ENCODE results near the gene CUL3.
"Not testable (repeated sequence)": the region's sequence is repeated elsewhere in the genome, so short reads cannot be mapped to it uniquely, and the experiment has no call there.

The CUL3 gene

DNA sequence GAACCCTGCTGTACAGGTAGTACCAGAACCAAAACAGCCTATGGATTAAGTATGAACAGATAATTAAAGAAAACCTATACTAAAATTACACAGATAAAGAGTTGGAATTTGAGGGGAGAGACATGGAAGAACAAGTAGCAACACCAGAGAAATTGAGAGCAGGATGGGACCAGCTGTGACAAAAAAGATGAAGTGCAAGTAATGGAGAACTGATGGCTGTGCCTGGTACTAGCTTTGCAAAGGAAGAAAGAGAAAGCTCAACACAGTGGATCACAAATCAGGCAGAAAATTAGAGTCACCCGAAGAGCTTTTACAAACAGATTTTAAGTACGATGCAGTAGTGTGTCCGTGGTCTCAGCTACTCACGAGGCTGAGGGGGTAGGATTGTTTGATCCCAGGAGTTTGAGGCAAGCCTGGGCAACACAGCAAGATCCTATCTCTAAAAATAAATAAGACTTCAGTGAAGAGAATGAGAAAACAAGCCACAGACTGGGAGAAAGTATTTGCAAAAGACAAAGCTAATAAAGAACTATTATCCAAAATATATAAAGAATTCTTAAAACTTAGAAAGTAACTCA, 46.5 kb downstream of the CUL3 start:
- DNase-seq (ENCODE audit: low read depth) = no peak

DNA sequence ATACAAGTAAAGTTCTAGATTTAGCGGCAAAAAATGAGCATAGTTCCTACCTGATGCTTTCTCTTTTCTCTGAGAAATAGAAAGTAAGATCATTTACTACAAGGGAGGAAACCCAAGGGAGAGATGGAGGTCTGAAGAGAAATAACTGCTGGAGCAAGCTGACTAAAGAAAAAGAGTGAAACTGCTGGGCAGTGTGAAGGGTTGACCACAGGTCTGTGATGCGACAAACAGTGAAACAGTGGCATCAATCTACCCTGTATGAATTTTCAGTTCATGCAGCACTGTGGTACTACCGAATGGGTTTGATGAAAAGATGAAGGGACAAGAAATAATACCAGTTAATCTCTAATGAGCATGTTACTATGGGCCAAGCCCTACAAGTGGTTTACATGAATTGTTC, 52.2 kb downstream of the CUL3 start:
- DNase-seq (ENCODE audit: low read depth) = no peak

DNA sequence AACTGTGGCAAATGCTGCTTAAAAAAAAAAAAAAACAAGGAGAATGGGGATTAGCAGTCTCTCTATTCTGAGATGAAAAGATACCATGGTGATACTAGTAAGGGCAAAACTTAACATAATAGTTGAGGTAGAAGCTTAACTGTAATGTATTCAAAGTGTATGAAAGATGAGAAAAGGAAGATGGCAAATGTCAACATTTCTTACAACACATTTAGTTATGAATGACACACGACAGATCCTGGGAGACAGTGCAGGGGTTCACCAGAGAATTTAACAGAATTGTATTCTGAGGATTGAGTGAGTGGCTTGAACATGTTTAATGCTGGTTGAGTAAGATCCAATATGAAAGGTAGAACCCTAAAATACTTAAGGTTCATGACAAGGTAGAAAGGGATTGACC, 52.7 kb downstream of the CUL3 start:
- DNase-seq (ENCODE audit: low read depth) = no peak

DNA sequence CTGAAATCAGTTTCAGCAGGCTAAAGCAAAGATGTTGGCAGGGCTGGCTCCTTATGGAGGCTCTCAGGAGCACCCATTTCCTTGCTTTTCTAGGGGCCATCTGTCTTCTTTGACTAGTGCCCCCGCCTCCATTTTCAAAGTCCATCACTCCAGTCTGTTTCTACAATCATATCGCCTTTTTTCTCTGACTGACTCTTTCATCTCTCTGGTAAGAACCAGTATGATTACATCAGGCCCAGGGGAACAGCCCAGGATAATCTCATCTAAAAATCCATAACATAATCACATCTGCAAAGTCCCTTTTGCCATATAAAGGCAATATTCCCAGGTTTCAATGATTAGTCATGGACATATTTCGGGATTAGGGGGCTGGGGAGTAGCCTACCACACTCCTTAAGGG, 57.0 kb downstream of the CUL3 start:
- DNase-seq (ENCODE audit: low read depth) = no peak

DNA sequence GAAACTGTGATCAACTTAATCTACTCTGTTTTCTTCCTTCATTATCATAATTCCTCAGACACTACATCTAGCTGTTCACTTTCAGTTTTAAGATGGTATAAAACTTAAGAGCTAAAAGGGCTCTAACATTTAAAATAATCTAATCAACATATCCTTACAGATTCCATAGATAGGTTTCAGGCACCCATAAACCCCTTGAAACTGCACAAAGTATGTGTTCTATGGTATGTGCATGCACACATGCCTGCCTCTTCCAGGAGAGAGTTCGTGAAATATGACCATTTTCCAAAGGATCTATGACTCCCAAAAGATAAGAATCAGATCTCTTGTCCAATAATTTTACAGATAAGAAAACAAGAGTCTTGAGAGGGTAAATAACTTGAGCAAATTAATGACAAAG, 59.4 kb downstream of the CUL3 start:
- DNase-seq (ENCODE audit: low read depth) = no peak

DNA sequence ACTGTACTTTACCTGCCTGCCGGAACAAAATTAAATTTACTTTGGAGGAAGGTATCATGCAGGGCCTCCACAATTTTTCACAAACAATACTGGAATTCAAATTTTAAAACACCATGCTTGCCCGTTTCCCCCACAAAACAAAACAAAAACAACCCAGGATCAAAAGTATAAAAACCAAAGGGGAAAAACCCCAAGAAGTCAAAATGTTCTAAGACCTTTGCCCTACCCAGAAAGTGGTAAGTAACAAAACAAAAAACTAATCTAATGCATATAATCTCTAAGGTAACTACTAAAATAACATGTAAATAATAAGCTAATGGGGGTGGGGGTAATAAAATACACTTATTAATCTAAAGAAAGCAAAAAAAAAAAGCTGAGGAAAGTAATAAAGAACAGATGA, 60.5 kb downstream of the CUL3 start:
- DNase-seq (ENCODE audit: low read depth) = no peak

DNA sequence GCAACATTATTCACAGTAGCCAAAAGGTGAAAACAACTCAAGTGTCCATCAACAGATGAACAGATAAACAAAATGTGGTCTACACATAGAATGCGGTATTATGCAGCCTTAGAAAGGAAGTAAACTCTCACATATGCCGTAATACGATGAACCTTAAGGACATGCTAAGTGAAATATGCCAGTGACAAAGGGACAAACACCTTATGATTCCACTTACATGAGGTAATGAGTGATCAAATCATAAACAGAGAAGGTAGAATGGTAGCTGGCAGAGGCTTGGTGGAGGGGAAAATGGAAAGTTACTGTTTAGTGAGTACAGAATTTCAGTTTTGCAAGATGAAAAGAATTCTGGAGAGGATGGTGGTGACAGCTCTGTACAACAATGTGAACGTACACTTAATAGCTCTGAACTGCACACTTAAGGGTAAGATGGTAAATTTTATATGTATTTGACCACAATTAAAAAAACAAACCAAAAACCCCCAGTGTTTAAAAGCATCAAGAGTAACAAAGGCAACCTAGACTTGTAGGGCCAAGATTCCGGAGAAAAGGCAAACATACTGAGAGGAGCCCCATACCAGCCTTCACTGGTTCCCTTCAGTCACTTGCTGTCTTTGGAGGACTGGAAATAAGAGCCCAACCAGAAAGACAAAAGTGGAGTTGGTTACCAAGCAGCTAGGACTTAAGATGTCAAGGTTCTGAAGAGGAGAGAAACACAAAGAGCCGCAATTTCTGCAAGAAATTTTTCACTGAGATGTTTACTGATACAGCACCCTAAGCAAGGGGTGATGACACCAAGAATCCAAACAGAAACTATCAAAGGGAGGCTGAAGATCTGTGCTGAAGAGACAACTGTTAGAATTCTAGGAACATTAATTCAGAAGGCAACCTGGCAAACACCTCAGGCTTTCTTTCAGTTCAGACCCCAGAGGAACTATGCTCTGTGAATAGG, 61.3 kb downstream of the CUL3 start:
- DNase-seq (ENCODE audit: low read depth) = no peak

DNA sequence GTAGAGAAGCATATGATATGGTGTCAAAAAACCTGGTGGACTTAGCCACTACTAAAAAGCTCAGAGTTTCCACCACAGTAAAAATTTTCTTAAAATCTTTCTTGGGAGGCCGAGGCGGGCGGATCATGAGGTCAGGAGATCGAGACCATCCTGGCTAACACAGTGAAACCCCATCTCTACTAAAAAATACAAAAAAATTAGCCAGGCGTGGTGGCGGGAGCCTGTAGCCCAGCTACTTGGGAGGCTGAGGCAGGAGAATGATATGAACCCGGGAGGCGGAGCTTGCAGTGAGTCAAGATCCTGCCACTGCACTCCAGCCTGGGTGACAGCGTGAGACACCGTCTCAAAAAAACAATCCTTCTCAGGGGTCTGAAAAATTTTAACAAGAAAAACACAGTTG, 62.7 kb downstream of the CUL3 start:
- not testable (repeated sequence) for DNase-seq (ENCODE audit: low read depth)

DNA sequence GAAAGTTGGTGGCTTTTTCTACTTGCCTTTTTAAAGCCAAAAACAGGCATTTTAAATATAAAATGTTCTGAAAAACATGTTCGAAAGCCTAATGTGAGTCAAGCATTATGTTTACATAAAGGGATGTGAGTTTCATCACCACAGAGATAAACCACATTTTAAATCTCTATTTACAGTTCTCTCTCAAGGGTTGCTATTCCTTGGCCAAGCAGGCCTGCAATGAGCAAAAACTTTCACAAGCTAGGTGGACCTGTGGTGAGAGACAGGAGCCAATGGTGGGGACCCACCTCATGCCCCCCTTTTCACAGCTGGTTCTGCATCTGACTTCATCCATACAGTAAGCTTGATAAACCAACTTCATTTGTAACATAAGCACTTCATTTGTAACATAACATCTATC, 65.1 kb downstream of the CUL3 start:
- peak; percentile 25 for DNase-seq (ENCODE audit: low read depth)

DNA sequence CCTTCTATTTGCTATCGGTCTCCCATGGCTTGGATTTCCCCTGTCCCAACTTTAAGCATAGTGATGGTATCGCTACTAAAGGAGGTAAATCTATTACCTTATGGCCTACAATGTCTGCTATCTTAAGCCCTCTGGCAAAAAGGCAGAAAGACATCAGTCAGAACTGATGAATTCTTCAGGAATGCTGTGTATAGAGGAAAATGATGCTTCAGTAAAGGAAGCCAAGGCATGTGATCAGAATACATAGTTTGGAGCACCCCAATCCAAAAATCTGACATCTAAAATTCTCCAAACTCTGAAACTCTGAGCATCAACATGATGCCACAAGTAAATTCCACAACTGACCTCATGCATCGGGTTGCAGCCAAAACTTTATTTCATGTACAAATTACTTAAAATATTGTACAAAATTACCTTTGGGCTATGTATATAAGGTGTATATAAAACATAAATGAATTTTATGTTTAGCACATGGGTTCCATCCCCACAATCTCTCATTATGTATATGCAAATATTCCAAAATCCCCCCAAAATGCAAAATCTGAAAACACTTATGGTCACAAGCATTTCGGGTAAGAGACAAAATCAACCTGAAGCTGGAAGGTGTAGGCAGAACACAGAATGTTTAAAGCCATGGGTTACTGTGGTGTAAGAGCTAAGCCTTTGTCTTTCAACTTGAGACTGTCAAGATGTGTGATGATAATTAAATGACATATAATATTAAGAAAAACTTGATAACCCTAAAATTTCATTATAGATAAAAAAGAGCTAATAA, 66.2 kb downstream of the CUL3 start:
- DNase-seq (ENCODE audit: low read depth) = peak; percentile 27

DNA sequence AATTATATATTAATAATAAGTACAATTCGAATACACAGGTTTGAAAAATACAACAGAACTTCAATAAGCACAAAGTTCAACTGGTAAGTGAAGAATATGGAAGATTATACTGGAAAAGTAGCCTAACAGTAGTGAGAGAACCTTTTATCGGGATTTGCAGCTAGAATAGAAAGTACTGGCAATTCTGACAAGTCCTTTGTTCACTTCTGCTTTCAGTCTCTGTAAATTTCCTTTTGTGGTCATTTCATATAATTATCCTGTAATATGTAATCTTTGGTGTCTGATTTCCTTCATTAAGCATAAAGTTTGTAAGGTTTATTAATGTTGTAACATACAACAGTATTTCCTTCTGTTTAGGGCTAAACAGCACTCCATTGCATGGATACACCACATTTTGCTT, 67.2 kb downstream of the CUL3 start:
- no peak for DNase-seq (ENCODE audit: low read depth)

DNA sequence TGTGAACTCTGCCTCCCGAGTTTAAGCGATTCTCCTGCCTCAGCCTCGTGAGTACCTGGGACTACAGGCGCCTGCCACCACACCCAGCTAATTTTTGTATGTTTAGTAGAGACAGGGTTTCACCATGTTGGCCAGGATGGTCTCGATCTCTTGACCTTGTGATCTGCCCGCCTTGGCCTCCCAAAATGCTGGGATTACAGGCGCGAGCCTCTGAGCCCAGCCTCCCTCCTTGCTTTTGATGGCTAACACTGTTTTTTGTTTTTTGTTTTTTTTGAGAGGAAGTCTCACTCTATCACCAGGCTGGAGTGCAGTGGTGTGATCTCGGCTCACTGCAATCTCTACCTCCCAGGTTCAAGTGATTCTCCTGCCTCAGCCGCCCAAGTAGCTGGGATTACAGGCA, 68.8 kb downstream of the CUL3 start:
- DNase-seq (ENCODE audit: low read depth) = not testable (repeated sequence)

DNA sequence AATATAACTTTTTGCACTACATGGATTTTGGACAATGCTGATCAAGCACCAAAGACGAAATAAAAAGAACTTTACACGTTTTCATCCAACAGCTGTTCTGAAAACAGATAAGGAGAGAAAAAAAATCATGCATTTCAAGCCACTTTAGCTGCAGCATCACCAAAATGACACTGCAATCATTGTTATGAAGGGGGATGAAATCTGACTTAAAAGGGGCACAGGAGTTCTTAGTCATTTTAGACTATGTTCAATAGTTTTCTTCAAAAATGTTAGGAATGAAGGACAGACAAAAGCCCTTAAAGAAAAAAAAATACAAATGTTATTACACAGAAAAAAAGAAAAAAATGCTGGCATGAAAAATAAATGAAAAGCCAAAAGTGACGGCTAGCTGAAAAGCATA, 71.2 kb downstream of the CUL3 start:
- DNase-seq (ENCODE audit: low read depth) = no peak

DNA sequence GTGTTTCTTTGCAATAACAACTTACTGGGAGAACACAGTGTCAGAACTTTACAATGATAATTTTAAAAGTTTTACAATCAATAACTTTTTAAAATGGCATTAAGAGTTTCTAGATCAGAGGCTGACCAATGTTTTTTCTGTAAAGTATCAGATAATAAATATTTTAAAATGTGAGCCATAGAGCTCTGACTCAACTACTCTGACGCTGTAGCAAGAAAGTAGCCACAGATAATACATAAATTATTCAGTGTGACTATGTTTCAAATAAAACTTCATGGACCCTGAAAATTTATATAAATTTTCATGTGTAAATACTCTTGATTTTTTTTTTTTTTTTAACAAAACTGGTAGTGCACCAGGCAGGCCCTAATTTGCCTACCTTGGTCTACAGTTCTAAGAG, 77.4 kb downstream of the CUL3 start:
- no peak for DNase-seq (ENCODE audit: low read depth)

DNA sequence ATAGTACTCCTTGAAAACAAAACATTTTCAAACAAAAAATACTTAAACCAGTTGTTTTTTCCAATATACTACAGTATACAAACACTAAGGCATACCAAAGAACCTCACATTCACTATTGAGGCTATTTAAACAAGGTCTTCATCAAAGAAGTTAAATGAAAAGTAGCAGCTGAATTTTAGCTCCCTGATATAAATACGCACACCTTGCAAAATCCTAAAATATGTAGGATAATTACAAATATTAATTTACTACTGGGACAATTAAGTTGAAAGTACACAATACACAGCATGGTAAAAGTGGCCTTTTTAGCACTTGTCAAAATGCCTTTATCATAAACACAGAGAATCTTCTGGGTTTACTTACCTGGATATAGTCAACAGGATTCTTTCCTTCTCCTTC, 78.7 kb downstream of the CUL3 start:
- DNase-seq (ENCODE audit: low read depth) = no peak

DNA sequence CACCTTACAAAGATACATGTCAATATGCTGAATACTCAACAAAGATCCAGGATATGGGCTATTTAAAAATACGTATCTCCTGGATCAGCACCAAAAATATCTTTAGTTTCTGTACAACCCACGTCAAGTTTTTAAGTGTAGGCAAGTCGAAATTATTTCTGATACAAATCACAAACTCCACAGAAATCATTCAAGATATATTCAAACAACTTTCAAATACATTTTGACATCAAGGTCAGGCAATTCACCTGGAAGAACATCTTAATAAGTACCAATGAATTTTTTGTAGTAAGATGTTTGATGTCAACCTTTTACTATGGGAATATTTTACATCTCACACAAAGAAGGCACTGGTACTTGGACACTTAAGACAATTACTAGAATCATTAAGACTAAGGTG, 86.2 kb downstream of the CUL3 start:
- no peak for DNase-seq (ENCODE audit: low read depth)

DNA sequence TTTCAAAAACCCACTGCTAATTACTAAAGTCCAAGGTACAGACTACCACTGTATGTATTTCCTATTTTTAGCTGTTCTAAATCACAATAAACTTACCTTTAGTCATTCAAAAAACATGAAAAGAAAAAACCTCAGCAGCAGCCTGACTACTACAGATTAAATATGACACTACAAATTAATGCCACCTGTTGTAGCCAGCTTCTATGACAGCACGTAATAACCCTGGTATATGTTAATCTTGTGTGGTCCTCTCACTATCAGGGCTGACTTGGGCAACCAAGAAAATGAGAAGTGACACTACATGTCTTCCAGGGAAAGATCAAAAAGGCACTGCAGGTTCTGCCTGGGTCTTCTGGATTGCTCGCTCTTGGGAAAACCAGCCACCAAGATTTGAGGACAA, 92.6 kb downstream of the CUL3 start:
- DNase-seq (ENCODE audit: low read depth) = no peak

DNA sequence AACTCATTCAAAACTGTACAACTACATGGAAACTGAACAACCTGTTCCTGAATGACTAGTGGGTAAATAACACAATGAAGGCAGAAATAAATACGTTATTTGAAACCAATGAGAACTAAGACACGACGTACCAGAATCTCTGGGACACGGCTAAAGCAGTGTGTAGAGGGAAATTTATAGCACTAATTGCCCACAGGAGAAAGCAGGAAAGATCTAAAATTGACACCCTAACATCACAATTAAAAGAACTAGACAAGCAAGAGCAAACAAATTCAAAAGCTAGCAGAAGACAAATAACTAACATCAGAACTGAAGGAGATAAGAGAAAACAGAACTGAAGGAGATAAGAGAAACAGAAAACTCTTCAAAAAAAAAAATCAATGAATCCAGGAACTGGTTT, 97.2 kb downstream of the CUL3 start:
- not testable (repeated sequence) for DNase-seq (ENCODE audit: low read depth)

DNA sequence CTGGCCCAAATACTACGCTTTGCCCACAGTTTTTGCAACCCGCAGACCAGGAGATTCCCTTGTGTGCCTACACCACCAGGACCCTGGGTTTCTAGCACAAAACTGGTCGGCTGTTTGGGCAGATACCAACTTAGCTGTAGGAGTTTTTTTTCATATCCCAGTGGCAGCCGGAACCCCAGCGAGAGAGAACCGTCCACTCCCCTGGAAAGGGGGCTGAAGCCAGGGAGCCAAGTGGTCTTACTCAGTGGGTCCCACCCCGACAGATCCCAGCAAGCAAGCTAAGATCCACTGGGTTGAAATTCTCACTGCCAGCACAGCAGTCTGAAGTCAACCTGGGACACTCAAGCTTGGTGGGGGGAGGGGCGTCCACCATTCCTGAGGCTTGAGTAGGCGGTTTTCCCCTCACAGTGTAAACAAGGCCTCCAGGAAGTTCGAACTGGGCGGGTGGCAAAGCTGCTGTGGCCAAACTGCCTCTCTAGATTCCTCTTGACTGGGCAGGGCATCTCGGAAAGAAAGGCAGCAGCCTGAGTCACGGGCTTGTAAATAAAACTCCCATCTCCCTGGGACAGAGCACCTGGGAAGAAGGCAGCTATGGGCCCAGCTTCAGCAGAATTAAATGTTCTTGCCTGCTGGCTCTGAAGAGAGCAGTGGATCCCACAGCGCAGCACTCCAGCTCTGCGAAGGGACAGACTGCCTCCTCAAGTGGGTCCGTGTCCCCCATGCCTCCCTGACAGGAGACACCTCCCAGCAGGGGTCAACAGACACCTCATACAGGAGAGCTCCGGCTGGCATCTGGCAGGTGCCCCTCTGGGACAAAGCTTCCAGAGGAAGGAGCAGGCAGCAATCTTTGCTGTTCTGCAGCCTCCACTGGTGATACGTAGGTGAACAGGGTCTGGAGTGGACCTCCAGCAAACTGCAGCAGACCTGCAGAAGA, 99.8 kb downstream of the CUL3 start:
- peak; percentile 70 for DNase-seq (ENCODE audit: low read depth)

DNA sequence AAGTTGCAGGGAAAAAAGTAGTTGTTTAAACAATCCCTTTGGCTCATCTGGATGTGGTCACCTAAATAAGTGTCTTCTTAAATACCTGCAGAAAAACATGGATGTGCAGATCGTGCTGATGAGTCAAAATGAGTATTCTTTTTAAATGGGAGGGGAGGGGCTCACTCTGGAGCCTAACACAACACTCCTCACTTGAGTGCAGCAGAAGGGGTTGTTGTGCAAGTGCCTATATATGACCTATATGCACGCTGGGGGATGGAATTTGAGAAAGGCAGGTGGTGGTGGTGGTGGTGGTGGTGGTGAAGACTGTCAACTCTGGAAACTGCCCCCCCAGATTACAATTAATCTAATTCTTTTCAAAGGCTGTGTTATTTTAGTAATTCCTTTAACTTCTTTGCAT, 105.3 kb downstream of the CUL3 start:
- no peak for DNase-seq (ENCODE audit: low read depth)

DNA sequence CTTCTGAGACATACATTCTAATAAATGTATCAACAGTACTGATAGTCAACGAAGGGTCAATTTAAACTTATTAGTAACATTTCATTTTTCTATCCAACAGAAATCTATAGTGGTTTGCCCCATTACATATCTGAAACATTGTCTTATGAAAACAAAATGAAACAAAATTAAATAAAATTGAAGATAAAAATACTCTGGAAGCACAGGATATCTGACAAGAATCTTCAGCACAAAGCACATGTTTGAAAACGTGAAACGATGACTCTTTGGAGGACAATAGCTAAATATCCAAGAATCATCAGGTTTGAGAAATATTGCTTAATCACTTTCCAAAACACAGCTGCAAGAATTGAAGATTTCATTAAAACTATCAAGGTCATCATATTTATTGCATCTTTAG, 112.3 kb downstream of the CUL3 start:
- no peak for DNase-seq (ENCODE audit: low read depth)

DNA sequence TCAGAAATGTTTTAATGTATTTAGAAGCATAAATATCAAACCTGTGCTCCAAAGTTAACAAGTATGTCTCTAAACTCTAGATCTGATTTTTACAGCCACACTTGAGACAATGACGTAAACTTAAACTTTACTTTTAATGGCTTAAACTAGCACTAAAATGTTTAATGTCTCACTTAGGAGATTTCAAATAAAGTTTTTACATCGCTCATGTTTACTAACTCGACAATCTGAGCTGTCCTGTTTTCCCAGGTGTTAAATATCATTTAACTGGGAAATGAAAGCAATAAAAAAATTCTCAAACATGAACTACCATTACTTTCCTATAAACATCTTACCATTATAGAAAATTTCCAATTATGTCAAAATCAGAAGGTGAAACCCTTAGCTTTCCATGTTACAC, 113.0 kb downstream of the CUL3 start:
- no peak for DNase-seq (ENCODE audit: low read depth)
